ENCODE results near the gene ADAMTSL1.
A peak's percentile ranks its signal among the peaks of the same experiment; 100 is the strongest.

ADAMTSL1 gene

GRCh38 chr9:18463991-18464390 lies 10.0 kb upstream of the ADAMTSL1 start:
- DNase-seq, result no peak

GRCh38 chr9:18466101-18466500 lies 7.9 kb upstream of the ADAMTSL1 start:
- DNase-seq, result no peak

GRCh38 chr9:18467696-18468095 lies 6.3 kb upstream of the ADAMTSL1 start:
- no peak for DNase-seq

GRCh38 chr9:18472435-18472834 lies 1.5 kb upstream of the ADAMTSL1 start:
- no peak for DNase-seq

- DNase-seq, result peak; percentile 16
Observed at GRCh38 chr9:18472841-18473251, 1.1 kb upstream of the ADAMTSL1 start.

GRCh38 chr9:18474783-18475182 lies 830 bp downstream of the ADAMTSL1 start:
- DNase-seq, result no peak

GRCh38 chr9:18477121-18477660 lies 3.2 kb downstream of the ADAMTSL1 start:
- no peak for DNase-seq

- DNase-seq, result no peak
Observed at GRCh38 chr9:18477719-18478118, 3.8 kb downstream of the ADAMTSL1 start.

- DNase-seq, result no peak
Observed at GRCh38 chr9:18478501-18479361, 4.8 kb downstream of the ADAMTSL1 start.

GRCh38 chr9:18479405-18479804 lies 5.5 kb downstream of the ADAMTSL1 start:
- DNase-seq, result no peak

- DNase-seq, result no peak
Observed at GRCh38 chr9:18480662-18481093, 6.7 kb downstream of the ADAMTSL1 start.

- DNase-seq, result no peak
Observed at GRCh38 chr9:18482371-18482770, 8.4 kb downstream of the ADAMTSL1 start.

GRCh38 chr9:18485714-18486113 lies 11.8 kb downstream of the ADAMTSL1 start:
- DNase-seq, result no peak

- no peak for DNase-seq
Observed at GRCh38 chr9:18487611-18488010, 13.7 kb downstream of the ADAMTSL1 start.

GRCh38 chr9:18488886-18489285 lies 14.9 kb downstream of the ADAMTSL1 start:
- DNase-seq, result no peak

- no peak for DNase-seq
Observed at GRCh38 chr9:18489861-18490260, 15.9 kb downstream of the ADAMTSL1 start.

- DNase-seq, result no peak
Observed at GRCh38 chr9:18490641-18491370, 16.9 kb downstream of the ADAMTSL1 start.

GRCh38 chr9:18492612-18493011 lies 18.7 kb downstream of the ADAMTSL1 start:
- DNase-seq, result no peak

- peak; percentile 32 for DNase-seq
Observed at GRCh38 chr9:18493451-18493993, 19.6 kb downstream of the ADAMTSL1 start.

- no peak for DNase-seq
Observed at GRCh38 chr9:18495065-18495464, 21.1 kb downstream of the ADAMTSL1 start.

- DNase-seq, result no peak
Observed at GRCh38 chr9:18496256-18497000, 22.5 kb downstream of the ADAMTSL1 start.

- no peak for DNase-seq
Observed at GRCh38 chr9:18499062-18499461, 25.1 kb downstream of the ADAMTSL1 start.

GRCh38 chr9:18499980-18500379 lies 26.0 kb downstream of the ADAMTSL1 start:
- DNase-seq, result no peak

All from NCI-H146 (cell line).